NCI-H2227 (cell line): ENCODE results near the gene CDKN2D.
A peak's percentile ranks its signal among the peaks of the same experiment; 100 is the strongest.

Experiments used
- DNase-seq: peaks from one replicate; lab custom pipeline; 2025; ENCODE audit not compliant: unreplicated experiment; lab: John Stamatoyannopoulos, UW

CDKN2D gene

DNA sequence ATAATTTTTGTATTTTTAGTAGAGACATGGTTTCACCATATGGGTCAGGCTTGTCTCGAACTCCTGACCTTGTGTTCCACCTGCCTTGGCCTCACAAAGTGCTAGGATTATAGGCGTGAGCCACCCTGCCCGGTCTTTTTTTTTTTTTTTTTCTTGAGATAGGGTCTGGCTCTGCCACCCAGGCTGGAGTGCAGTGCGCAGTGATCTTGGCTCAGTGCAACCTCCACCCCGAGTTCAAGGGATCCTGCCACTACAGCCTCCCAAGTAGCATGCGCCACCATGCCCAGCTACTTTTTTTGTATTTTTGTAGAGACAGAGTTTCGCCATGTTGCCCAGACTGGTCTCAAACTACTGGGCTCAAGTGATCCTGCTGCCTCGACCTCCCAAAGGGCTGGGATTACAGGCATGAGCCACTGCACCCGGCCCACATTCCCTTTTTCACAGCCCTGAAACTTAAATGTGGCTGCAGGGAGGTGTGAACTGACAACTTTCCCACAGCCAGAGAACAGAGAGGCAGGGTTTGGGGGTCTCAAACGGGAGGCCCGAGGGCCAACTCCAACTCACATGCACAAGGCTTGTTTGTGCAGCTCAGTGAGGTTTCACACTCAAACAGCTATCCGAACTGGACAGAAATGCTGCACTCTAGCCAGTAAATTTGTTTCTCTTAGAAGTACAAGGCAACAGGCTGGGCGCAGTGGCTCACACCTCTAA, 47.2 kb downstream of the CDKN2D start:
- DNase-seq, result no peak

DNA sequence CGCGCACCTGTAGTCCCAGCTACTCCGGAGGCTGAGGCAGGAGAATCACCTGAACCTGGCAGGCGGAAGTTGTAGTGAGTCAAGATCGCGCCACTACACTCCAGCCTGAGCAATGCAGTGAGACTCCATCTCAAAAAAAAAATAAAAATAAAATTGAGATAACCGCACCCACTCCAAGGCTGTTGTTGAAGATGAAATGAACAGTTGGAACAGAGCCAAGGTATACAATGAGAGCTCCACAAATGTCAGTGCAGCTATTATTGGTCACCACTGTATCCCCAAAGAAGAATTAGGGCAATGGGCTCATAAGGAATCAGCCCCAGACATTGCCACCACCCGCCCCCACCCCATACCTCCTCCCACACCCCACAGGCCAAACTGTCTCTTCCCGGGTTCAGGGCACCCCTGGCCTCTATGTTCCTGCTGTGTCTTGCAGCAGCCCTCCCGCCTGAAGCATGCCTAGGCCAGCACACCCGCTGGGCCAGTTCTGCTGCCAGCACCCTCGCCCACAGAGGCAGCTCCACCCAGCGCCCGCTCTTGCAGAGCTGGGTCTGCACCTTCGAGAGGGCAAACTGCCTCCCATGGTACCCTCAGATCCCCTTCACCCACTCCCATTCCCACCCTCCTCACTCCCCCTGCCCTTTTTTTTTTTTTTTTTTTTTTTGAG, 48.0 kb downstream of the CDKN2D start:
- no peak for DNase-seq

GRCh38 chr19:10519421-10519820, 49.4 kb downstream of the CDKN2D start:
- no peak for DNase-seq

DNA sequence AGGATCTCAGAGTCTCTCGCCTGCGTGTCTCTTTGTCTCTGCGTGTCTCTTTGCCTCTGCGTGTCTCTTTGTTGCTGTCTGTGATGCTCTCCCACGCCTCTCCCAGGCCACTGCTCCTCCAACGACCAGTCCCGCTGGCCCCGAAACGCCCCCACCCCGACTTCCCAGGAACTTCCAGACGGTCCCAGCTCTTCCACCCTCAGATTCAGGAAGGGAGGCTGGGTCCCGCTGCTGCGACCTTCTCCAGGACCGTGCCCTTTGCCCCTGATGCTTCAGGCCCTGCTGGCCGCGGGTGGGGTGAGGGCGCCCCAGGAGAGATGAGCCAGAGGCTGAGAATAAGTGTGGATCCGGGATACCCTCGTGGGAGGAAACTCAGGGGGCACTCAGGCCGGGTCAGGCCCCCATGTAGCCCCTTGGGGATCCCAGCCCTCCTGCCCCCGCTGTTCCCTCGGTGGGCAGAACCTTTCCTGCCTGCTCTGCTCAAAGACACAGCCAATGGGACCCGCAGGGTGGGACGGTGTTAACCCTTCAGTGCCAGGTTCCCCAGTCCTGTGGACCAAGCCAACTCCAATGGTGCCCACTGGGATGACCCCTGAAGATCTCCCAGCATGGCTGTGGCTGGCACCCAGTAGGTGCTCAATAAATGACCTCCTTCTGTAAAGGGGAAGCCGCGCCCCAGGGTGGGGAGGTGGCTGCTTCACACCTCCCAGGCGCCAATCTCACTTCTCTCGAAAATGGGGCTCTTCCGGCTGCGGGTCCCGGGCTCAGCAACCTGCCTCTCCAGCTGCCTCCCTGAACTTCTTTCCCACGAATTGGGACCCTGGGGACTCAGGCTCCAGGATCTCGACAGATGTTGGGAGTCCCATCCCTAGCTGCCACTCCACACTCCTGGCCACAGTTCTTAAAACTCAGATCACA, 50.1 kb downstream of the CDKN2D start:
- no peak for DNase-seq

DNA sequence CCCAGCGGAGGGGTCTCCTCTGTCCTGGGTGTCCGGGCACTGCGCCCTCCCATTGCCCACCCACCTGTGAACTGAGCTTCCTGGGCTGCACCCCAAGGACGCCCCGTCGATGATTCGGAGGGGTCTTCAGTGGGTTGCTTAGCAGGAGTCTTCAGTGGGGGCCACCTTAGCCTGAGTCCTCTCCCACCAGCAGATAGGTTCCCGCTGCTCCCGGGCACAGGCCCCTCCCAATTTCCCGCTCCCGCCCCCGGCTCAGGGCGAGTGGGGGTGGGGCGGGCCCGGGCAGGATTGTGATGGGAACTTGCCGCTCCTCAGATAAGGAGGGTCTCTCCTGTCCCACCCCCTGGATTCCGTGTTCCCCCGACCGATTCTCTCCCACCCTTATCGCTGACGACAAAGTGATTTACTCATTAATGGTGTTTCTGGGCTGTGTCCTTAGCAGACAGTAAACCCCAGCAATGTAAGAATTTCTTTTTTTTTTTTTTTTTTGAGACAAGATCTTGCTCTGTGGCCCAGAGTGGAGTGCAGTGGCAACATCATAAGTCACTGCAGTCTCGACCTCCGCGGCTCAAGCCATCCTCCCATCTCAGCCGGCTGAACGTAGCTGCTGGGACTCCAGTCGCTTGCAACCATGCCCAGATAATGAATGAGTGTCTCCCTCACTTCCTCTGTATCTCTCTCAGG, 50.9 kb downstream of the CDKN2D start:
- DNase-seq, result peak; percentile 69

GRCh38 chr19:10517361-10517759, 51.4 kb downstream of the CDKN2D start, which contains the start of gene S1PR5:
S1PR5 (minus strand) TSS chr19:10517447; CDS start chr19:10515011, 2,436 bp downstream.
- peak; percentile 66 for DNase-seq

GRCh38 chr19:10516671-10517286, 52.0 kb downstream of the CDKN2D start:
- DNase-seq, result no peak
